Activated T-cell treated with anti-CD3 and anti-CD28 coated beads for 48 hours (primary cell): ENCODE measurements around the gene POLE.
"Not testable (repeated sequence)": the region's sequence is repeated elsewhere in the genome, so short reads cannot be mapped to it uniquely, and the experiment has no call there.

ENCODE experiments used
- DNase-seq: peaks from one replicate; pipeline ENCODE4 v3.0.0-alpha.2; 2020; ENCODE audit warnings: low read depth

Gene POLE

DNA sequence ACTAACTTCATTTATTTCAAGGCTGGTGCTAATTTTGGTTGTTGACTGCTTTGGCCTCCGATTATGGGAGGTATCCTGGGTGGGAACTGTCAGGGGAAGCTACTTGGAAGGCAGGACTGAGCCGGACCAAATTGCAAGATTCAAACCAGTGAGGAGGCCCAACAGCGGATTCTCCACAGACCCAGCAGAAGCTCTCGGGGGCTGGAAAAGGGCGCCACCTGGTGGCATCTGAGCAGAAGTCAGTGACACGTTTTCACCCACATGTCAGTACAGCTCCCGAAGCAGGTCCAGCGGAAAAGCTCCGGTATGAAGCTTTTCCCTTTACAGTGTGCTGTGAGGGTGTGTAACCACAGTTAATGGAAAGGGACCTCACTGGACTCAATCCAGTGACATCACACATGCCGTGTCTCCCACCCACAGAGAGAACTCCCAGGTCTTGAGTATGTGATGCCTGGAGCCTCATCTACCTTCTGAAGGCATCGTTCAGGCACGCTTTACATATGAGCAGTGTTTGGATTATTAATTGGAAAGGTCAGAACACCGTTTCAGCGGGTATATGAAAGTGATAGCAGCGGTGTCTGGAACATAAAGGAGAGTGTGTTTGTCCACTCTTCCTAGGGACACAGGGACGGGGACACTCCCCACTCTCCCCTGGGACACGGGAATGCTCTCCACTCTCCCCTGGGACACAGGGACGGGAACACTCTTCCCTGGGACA is 72.1 kb downstream of the POLE start:
- peak; percentile 72 for DNase-seq

- no peak for DNase-seq
These were observed 73.1 kb downstream of the POLE start for GRCh38 chr12:132614029-132614428.

GRCh38 chr12:132611620-132612019 is 75.5 kb downstream of the POLE start:
- DNase-seq, result no peak

- DNase-seq, result no peak
These were observed 76.1 kb downstream of the POLE start for GRCh38 chr12:132610866-132611602.

- DNase-seq, result no peak
These were observed 76.9 kb downstream of the POLE start, which contains the start of gene LRCOL1 for GRCh38 chr12:132610051-132610759. Gene LRCOL1, minus strand, starts transcription at chr12:132610582. Its CDS starts 4,331 bp downstream, at chr12:132606251.

DNA sequence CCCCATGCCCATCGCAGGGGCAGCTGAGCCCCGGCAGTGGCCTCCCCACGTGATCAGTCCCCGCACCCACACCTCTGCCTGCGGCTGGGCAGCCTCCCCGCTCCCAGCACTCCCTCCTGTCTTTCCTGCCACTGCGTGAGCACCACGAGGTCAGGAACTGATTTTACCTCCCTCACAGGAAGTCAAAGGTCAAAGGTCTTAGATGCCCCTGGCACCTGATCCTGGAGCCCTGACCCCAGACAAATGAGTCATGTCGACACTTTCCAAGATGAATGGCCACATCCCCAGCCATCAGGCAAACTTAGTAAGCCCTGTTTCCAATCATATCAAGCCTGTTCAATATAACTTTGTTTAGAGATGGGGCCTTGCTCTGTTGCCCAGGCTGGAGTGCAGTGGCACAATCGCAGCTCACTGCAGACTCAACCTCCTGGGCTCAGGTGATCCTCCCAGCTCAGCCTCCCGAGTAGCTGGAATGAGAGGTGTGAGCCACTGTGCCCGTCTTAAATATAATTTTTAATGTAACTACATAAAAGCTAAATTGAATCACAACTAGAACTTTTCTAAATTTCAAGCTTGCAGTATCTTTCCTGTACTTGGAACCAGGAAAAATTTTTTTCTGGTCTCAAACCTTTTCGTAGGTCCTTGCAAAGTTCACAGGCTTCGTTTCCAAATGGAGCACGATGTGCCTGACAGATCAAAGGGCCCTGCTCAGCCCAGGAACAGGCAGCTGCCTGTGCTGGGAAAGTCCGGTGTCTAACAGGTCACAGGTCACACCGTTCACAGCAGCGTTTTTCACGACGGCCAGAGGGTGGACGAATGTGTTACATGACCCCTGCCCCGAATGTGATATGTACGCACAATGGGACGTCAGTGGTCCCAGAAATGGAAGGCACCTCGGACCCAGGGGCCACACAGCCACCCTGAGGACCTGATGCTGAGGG is 78.6 kb downstream of the POLE start:
- no peak for DNase-seq

DNA sequence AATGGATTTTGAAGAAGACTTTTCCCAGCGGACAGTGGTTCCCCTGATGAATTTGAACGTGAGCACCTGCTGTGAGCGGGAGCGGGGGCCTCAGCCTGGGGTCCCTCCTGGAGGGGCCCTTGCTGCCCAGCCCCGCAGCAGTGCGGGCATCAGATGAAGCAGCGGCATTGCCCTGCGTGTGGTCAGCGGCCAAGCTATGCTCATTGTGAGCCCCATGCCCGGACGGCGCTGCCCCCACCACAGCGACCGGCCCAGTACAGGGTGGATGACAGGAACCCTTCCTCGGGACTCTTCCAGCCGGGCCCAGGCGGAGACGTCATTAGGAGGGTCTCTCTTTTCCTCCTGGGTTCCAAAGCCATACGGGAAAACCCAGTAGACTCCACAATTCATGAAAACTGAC is 80.2 kb downstream of the POLE start:
- no peak for DNase-seq

DNA sequence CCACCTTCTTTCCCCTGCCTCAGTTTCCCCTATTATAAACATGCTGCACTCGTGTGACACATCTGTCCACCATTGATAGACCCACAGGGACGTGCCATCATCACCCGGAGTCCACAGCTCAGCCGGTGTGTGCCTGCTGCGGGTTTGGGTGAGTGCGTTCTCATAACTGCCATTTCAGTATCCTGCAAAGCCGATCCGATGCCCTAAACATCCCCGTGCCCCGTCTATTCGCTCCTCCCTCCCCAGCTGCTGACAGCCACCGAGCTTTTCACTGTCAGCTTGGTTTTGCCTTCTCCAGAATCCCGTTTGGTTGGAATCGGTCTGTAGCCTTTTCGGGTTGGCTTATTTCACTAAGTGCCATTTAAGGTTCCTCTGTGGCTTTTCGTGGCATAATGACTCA is 80.7 kb downstream of the POLE start:
- no peak for DNase-seq

GRCh38 chr12:132605892-132606291 is 81.2 kb downstream of the POLE start:
- DNase-seq, result no peak

- no peak for DNase-seq
These were observed 82.3 kb downstream of the POLE start for GRCh38 chr12:132604668-132605441.

- no peak for DNase-seq
These were observed 83.0 kb downstream of the POLE start for GRCh38 chr12:132604151-132604618.

DNA sequence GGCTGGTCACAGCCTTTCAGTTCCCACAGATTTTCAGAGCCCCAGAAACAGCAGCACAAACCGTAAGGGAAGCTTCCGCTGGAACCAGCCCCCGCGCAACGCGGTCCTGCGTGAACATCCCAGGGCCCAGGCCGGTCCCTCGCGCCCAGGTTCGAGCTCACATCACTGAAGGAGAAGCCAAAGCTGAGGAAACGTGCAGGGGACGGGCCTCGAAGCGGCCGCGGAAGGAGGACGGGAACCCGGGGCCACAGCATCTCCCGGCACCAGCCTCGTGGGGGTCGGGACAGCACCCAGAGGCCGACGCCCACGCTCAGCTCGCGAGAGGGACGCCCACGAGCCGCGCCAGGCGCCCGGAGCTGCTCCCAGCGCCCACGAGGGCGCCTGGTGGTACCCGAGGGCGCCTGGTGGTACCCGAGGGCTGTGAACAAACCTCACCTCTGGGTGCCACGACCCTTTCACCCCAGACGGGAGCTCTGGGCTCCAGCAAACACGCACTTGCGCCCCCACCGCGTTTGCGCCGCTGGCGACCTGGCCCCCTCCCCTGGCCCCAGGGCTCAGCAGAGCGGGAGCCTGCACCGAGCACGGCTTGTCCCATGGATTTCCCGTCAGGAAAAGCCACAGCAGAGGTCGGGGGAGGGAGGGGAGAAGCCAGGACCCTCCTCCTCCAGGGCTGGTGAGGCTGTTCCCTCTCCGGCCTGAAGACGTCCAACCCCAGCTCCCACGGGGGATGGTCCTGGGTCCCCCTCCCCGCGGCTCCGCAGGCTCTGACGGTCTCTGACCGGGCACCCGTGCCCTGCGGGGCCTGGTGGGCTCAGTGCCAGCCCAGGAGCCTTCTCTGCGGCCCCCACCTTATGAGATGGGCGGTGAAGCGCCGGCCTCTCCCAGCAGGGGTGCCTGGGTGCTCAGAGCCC is 83.6 kb downstream of the POLE start:
- DNase-seq, result no peak

DNA sequence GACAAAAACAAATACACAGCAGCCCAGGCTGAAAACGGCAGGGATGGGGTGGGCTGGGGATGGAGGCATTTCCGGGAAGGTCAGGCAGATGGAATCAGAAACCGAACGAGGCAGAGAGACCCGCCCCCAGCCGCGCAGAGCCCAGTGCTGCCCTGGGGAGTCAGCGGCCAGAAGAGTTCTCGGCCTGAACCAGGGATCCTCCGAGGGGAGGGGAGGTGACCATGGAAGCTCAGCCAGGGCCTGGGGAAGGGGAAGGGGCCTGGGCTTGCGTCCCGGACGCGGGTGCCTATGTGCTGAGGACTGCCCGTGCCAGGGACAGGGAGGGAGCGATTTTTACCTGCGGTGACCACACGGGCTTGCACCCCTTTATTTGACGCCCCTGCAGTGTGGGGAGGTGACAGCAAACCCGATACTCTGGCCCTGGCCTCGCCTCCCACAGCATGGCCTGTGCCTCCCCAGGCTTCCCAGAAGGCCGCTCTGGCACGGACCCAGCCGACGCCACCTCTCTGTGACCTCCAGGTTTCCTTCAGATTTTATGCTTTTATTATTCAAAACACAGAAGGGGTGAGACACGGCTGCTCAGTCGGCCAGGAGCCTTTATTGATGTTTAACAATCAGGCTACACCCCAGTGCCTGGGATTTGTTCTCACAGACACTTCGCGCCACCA is 84.4 kb downstream of the POLE start:
- DNase-seq, result no peak

DNA sequence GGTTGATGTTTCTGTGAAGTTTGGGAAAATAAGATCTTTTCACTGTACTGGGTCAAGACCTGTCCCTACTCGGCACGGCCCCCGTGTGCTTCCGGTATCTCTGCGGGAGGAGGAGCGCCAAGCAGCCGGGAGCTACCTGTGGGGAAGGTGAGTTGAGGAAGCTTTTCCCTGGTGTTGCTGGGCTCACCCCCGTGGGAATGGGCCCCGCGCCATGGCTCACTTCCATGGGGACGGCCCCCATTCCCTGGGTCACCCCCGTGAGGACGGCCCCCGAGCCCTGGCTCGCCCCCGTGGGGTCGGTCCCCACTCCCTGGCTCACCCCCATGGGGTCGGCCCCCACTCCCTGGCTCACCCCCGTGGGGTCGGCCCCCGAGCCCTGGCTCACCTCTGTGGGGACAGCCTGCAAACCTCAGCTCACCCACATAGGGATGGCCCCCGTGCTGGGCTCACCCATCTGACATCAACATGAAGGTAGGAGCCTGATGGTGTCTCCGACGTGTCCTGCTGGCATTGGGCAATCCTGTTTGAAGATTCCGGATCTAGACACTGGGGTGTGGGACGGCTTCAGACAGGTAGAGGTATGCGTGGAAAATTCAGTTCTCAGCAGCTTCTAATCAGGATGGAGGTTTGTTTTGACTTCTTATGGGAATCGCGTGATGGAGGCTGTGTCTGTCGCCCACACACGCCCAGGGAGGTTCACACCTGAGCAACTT is 85.8 kb downstream of the POLE start:
- DNase-seq, result no peak

DNA sequence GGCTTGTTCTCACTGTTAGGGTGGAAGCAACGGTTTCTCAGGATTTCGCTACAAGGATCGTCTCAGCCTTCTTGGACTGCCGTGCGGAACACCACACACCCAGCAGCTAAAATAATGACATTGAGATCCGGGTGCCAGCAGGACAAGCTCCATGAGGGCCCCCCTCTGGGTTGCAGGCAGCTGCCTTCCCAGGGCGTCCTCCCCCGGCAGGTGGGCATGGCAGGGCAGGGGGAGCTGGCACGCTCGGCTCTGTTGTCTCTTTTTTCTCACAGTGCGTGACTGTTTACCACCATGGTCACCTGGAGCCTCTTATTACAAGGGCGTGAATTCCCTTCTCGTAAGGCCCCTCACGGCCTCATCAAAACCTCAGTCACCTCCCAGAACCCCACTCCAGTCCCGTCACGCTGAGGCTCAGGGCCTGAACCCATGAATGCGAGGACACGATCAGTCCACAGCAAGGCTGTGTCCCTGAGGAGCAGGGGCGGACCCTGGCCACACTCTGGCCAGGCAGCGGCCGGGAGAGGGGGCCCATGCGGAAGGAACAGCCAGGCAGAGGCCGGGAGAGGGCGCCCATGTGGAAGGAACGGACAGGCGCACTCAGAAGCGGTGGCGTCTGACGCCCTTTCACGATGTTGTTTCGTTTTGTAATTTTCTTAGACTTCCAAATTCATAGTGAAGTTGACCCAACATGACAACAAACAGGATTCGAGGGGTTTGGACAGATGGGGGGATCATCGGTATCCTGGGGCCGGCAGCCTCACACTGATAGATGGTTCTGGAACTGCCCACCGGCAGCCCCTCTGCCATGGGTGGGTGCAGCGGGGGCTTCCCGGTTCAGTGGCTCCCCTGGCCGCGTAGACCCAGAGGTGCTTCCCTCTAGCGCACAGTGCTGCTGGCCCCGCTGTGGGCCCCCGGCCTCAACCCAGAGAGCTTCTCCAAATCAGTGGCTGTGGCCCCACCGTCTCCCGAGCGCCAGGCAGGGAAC is 86.8 kb downstream of the POLE start:
- no peak for DNase-seq

DNA sequence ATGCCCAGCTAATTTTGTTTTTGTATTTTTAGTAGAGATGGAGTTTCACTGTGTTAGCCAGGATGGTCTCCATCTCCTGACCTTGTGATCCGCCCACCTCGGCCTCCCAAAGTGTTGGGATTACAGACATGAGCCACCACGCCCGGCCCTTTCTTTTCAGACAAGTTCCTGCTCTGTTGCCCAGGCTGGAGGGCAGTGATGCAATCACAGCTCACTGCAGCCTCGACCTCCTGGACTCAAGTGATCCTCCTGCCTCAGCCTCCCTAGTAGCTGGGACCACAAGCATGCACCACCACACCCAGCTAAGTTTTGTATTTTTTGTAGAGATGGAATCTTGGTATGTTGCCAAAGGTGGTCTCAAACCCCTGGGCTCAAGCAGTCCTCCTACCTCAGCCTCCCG is 87.6 kb downstream of the POLE start:
- not testable (repeated sequence) for DNase-seq
